Tongue (tissue), 3 donors: ENCODE data around the gene MRPS15. TPM values are rescaled to one million over a fixed set of nuclear protein-coding genes. Genes with fewer than 3 reads are reported as not detected.

Experiments
- DNase-seq: peaks from one replicate; pipeline ENCODE4 v3.0.0-alpha.2; 2015
- small RNA-seq: library from RNA; depleted of rRNA; stranded (forward); fragments of <200 nt; gene quantifications from one replicate; pipeline ENCODE3, GENCODE V24; 2014; ENCODE audit warnings: low replicate concordance
- total RNA-seq: library from RNA; depleted of rRNA; stranded (reverse); fragments of >200 nt; gene quantifications from one replicate; pipeline ENCODE4 v1.2.3, GENCODE V29; 2014

Gene MRPS15
- total RNA-seq, 1 donor from 2014 or later: 28.3 TPM

DNA sequence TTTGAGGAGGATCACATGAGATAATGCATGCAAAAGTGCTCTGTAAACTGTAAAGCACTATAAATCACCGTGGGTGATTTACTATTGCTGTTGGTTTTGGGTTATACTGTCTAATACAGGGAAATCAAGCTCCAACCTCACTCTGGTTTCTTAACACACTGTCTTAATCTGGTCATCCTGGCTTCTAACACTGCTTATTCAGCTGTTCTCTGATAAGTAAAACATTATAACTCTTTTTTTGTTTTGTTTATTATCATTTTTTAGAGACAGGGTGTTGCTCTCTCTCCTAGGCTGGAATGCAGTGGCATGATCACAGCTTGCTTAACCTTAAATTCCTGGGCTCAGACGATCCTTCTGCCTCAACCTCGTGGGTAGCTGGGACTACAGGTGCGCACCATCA lies 44.6 kb downstream of the MRPS15 start:
- DNase-seq: no peak

DNA sequence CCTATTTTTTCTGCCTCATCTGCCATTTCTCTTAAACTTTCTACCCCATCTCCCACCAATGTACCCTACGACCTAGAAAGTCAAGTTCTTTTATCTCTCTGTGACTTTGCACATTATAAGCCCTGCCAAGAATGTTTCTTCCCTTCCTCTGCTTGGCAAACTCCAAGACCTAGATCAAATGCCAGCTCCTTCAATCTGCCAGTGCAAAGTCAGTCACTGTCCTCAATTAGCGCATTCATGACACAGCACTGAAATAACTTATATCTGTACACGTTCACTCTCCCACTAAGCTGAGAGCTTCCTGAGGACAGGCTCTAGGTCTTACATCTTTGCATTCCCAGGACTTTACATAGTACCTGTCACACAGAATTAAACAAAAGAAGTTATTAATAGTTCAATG lies 45.0 kb downstream of the MRPS15 start:
- DNase-seq: no peak

DNA sequence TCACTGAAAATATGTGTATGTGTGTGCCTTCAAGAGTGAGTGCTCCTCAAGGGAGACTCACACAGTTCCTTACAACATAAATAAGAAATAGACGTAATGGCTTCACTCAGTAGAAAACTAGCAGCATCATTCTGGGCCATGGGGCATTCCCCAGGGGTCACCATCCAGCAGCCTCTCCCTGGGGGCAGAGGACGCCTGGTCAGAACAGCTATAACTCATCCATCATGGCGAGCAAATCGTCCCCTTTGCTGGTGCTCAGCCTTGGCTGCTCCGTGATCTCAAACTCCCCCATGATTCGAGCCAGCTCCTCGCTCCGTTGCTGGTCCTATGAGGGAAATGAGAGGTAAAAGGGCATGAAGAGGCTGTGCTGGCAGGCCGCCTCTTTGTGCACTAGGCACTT lies 46.3 kb downstream of the MRPS15 start:
- no peak for DNase-seq

DNA sequence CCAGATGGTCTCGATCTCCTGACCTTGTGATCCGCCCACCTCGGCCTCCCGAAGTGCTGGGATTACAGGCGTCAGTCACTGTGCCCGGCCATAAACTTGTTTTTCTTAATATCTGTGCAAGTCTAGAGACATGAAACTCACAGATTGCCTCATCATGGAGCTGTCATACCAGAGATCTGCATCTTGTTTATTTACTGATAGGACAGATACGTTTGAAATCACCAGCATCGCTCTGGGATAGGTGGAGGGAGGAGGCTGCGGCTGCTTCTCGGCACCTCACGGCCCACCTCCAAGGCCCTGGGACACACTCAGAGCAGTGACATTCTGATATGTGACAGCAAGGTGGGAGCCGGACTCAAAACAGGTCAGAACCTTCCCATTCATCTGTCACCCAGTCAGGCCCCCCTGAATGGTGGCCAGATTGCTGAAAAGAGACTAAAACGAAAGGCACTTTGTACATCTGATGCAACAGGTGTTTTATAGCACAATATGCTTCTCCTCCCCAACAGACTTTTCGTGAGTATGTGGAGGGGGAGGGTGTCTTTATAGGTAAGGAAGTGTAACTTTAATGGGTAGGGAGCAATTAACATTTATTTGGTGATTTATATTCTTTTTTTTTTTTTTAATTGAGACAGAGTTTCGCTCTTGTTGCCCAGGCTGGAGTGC lies 48.4 kb downstream of the MRPS15 start:
- DNase-seq: no peak

DNA sequence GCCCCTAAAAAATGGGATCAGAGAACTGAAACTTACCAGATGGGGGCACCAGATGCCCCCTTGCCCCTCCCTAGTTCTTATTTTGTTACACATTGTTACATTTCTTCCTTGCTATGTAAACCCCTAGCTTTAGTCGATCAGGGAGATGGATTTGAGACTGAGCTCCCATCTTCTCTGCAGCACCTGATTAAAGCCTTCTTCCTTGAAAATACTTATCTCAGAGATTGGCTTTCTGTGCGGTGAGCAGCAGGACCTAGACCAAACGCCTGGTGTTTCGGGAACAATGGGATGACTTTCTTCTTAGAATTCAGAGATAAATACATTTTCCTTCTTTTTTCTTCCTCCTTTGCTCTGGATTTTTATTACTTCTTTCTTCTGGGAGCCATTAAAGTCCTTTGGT lies 49.8 kb downstream of the MRPS15 start:
- DNase-seq: no peak

DNA sequence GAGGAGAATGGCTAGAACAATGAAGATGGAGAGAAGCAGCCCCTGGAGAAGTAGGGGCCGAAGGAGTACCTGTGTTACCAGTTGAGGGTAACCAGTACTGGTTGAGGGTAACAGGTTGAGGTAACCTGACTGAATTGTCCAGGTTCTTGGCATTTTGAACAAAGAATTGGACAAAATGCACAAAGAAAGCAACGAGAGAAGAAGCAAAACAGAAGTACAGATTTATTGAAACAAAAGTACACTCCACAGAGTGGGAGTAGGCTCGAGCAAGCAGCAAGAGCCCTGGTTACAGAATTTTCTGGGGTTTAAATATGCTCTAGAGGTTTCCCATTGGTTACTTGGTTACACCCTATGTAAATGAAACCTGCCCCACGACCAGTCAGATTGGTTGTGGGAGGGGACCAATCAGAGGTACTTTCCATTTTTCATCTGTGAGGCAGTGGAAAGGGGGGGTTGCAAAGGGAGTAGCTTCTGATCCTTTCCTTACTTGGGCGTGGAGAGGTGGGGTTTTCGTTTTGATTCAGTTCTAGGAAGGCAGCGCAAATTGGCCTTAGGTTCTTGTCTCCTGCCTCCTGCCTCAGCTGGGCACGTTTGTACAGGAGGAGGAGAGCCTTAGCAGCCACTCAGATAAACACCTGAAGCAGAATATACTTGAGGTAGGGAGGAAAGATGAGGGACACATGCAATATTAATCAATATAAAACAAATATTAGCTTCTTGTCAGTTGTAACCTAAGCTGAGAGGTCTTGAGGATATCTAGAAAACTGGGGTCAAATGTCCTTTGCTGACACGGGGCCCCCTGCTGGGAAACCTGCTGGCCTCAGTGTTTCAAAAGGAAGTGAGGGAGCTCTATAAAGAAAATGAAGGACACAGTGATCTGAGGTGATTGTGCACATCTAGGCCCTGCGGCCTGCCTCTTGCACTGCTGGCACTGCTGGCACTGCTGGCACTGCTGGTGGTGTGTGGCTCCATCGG lies 52.2 kb downstream of the MRPS15 start:
- DNase-seq: peak; percentile 31

DNA sequence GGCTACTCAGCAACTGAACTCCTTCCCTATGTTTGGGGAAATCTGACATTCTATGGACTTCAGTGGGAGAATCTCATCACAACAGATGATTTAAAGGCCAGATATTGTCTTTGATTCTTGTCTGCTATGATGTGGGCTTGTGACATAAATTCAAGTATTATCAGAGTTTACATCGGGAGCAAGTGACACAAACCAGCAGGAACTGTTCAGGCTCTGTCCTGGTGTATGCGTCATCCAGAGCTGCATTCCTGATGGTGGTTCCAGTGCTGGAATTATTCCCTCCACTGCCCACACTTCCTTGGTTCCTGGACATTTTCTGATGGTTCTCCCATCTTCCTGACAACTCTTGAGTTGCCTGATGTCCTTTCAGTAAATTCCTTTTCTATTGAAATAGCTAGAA lies 55.7 kb downstream of the MRPS15 start:
- no peak for DNase-seq

DNA sequence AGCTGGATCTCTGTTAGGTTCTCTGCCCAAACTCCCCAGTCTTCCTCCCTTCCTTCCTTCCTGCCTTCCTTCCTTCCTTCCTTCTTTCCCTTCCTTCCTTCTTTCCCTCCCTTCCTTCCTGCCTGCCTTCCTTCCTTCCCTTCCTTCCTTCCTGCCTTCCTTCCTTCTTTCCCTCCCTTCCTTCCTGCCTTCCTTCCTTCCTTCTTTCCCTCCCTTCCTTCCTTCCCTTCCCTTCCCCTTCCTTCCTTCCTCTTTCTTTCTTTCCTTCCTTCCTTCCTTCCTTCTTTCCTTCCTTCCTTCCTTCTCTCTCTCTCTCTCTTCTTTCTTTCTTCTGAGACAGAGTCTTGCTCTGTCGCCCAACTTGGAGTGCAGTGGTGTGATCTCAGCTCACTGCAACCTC lies 57.7 kb downstream of the MRPS15 start:
- no peak for DNase-seq

Small RNA genes lying within 50 kb of the gene (small RNA-seq; reads per million reads assigned to genes)
- gene SNORA63C: 0.26 reads per million, percentile 44 among the genes with 10 or more reads in this experiment

Other genes starting within 250 kb of the MRPS15 start
- 107 TPM for gene THRAP3, start 239.9 kb downstream of the MRPS15 start, total RNA-seq
- gene SH3D21, start 158.0 kb downstream of the MRPS15 start, total RNA-seq: 5.4 TPM
- 25.7 TPM for gene EVA1B, start 140.7 kb downstream of the MRPS15 start, total RNA-seq
- gene STK40, start 78.5 kb downstream of the MRPS15 start, total RNA-seq: 18.9 TPM
- gene LSM10, start 66.5 kb downstream of the MRPS15 start, total RNA-seq: 8.8 TPM
- gene OSCP1, start 13.9 kb downstream of the MRPS15 start, total RNA-seq: 5.7 TPM
- 13.3 TPM for gene CSF3R, start 18.5 kb upstream of the MRPS15 start, total RNA-seq